ENCODE results near the gene HMGB3. TPM values are rescaled to one million over a fixed set of nuclear protein-coding genes. Genes with fewer than 3 reads are reported as not detected.

The HMGB3 gene
- 10.6 and 13.9 TPM in 2 replicates for total RNA-seq

DNA sequence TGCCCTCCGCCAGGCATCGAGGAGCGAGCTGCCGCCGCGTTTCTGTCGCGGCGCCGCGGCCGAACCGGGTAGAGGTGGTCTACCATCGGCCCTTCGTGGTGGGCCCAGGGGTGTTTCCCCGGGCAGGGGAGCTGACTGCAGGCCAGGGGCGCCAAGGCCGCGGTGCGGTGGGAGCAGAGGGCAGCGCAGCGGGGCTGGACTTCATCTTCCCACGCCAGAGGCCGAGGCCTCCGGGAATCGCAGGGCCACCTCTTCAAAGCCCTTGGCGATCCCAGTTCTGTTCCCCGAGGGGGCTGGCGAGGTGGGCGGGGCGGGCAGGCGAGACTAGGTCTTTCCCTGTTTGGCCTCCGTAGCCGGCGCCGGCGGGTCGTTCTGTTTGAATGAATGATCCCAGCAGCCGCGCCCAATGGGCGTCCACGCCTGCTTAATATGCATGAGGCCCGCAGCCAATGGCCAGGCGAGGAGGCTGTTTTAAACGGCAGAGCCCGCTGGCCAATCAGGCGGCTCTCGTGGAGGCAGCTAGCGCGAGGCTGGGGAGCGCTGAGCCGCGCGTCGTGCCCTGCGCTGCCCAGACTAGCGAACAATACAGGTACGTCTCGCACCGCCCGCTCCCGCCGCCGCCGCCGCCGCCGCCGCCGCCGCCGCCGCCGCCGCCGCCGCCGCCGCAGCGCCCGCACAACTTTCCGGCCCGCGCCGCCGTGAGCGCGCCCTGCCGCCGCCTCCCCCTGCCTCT is at the start of gene HMGB3:
Gene HMGB3 (plus strand): TSS at position 548 of the 733 bp plus-strand sequence. CDS start 2,265 bp downstream, outside the sequence.

Small RNA genes lying within 50 kb of the gene (small RNA-seq; reads per million reads assigned to genes)
- gene RNA5SP525 (not detected), gene RNU6-383P (not detected), gene RPL12P50 (not detected)

Other genes starting within 250 kb of the HMGB3 start
- gene CD99L2, start 84.7 kb upstream of the HMGB3 start, total RNA-seq, result 62.0 and 63.2 TPM in 2 replicates
- gene GPR50, start 193.2 kb downstream of the HMGB3 start, total RNA-seq, result not detected in 2 replicates